ENCODE data around the gene RAB31.
"Not testable (repeated sequence)": the region's sequence is repeated elsewhere in the genome, so short reads cannot be mapped to it uniquely, and the experiment has no call there.

DNA sequence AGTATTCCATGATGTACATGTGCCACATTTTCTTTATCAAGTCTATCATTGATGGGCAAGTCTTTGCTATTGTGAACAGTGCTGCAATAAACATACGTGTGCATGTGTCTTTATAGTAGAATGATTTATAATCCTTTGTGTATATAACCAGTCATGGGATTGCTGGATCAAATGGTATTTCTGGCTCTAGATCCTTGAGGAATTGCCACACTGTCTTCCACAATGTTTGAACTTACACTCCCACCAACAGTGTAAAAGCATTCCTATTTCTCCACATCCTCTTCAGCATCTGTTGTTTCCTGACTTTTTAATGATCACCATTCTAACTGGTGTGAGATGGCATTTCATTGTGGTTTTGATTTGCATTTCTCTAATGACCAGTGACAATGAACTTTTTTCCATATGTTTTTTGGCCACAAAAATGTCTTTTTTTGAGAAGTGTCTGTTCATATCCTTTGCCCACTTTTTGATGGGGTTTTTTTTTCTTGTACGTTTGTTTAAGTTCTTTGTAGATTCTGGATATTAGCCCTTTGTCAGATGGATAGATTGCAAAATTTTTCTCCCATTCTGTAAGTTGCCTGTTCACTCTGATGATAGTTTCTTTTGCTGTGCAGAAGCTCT, 60.1 kb downstream of the RAB31 start:
- TF ChIP-seq HNF1B (CRISPR knock-in tag; IDR thresholded peaks at IDR 0.05); GTF2F1 (IDR thresholded peaks at IDR 0.05; ENCODE audit: low read length): not testable (repeated sequence)
